SK-N-SH treated with all-trans-retinoic acid at 6 μM for 48 hours (cell line): ENCODE measurements around the gene ZNF217.

Experiments used
- BACH2 ChIP-seq: fragments of 250-450 bp; sonication (Bioruptor Pico); IDR thresholded peaks from 2 replicates; pipeline ENCODE4 v1.9.0; 2021; ENCODE audit warnings: mild to moderate bottlenecking, borderline replicate concordance
- CREB5 ChIP-seq: fragments of 250-450 bp; sonication (Bioruptor Pico); IDR thresholded peaks from 2 replicates; pipeline ENCODE4 v1.5.1; 2020; ENCODE audit warnings: low read depth, mild to moderate bottlenecking, moderate library complexity
- CSDC2 ChIP-seq: fragments of 250-450 bp; sonication (Bioruptor Pico); IDR thresholded peaks from 2 replicates; pipeline ENCODE4 v1.5.0; 2020; ENCODE audit warnings: mild to moderate bottlenecking, moderate library complexity
- GLIS3 ChIP-seq: fragments of 250-450 bp; sonication (Bioruptor Pico); IDR thresholded peaks from 2 replicates; pipeline ENCODE4 v1.5.0; 2020; ENCODE audit warnings: mild to moderate bottlenecking, moderate library complexity
- OSR1 ChIP-seq: fragments of 250-450 bp; sonication (Bioruptor Pico); IDR thresholded peaks from 2 replicates; pipeline ENCODE4 v1.8.0; 2022; ENCODE audit warnings: moderate library complexity, mild to moderate bottlenecking, inconsistent platforms
- PATZ1 ChIP-seq: fragments of 250-450 bp; sonication (Bioruptor Pico); IDR thresholded peaks from 2 replicates; pipeline ENCODE4 v1.8.0; 2020; ENCODE audit warnings: mild to moderate bottlenecking, moderate library complexity, borderline replicate concordance
- PPARA ChIP-seq: fragments of 250-450 bp; sonication (Bioruptor Pico); IDR thresholded peaks from 2 replicates; pipeline ENCODE4 v1.5.0; 2020; ENCODE audit warnings: mild to moderate bottlenecking, borderline replicate concordance
- RARB ChIP-seq: fragments of 250-450 bp; sonication (Bioruptor Pico); IDR thresholded peaks from 2 replicates; pipeline ENCODE4 v1.8.0; 2021; ENCODE audit warnings: mild to moderate bottlenecking, moderate library complexity
- SNAI2 ChIP-seq: fragments of 250-450 bp; sonication (Bioruptor Pico); IDR thresholded peaks from 2 replicates; pipeline ENCODE4 v1.5.0; 2020; ENCODE audit warnings: mild to moderate bottlenecking, moderate library complexity
- TCF4 ChIP-seq: fragments of 250-450 bp; sonication (Bioruptor Pico); IDR thresholded peaks from 2 replicates; pipeline ENCODE4 v1.8.0; 2021; ENCODE audit warnings: mild to moderate bottlenecking, moderate library complexity, borderline replicate concordance
- ZC3H10 ChIP-seq: fragments of 250-450 bp; sonication (Bioruptor Pico); IDR thresholded peaks from 2 replicates; pipeline ENCODE4 v1.5.1; 2021; ENCODE audit warnings: mild to moderate bottlenecking, moderate library complexity
- ZFP3 ChIP-seq: fragments of 250-450 bp; sonication (Bioruptor Pico); IDR thresholded peaks from 2 replicates; pipeline ENCODE4 v1.5.0; 2020; ENCODE audit warnings: mild to moderate bottlenecking, moderate library complexity
- ZNF70 ChIP-seq: fragments of 450-650 bp; formaldehyde crosslinking; IDR thresholded peaks from 2 replicates; pipeline ENCODE4 v1.5.0; 2020; ENCODE audit warnings: mild to moderate bottlenecking, moderate library complexity

- TF ChIP-seq PATZ1 (CRISPR knock-in tag) (no peak), CREB5 (no peak), RARB (CRISPR knock-in tag) (no peak), CSDC2 (CRISPR knock-in tag) (no peak), ZFP3 (CRISPR knock-in tag) (no peak), BACH2 (CRISPR knock-in tag) (no peak), PPARA (CRISPR knock-in tag) (no peak), GLIS3 (CRISPR knock-in tag) (no peak), SNAI2 (CRISPR knock-in tag) (no peak), OSR1 (CRISPR knock-in tag) (no peak), ZNF70 (CRISPR knock-in tag) (no peak), ZC3H10 (CRISPR knock-in tag) (no peak), TCF4 (CRISPR knock-in tag) (no peak)
Measured at GRCh38 chr20:53535878-53536277, 57.8 kb downstream of the ZNF217 start.
